MM.1S (cell line): ENCODE data around the gene ARHGEF2.

Source experiments
- DNase-seq: peaks from one replicate; pipeline ENCODE4 v3.0.0-alpha.2; 2015
- H2AFZ ChIP-seq: fragments of 300-600 bp; sonication (generic); 2 replicates; pipeline ENCODE4 v1.6.0; 2016; ENCODE audit warnings: antibody characterized with exemption, low read length
- H3F3A ChIP-seq: fragments of 300-600 bp; sonication (generic); 2 replicates; pipeline ENCODE4 v1.6.1; 2016; ENCODE audit warnings: mild to moderate bottlenecking, antibody characterized with exemption, low read length, moderate library complexity, mixed read lengths; ENCODE audit not compliant: insufficient read depth
- H3K27ac ChIP-seq: fragments of 300-600 bp; sonication (generic); 2 replicates; pipeline ENCODE4 v1.5.1; 2016; ENCODE audit warnings: mild to moderate bottlenecking, low read length
- H3K27me3 ChIP-seq: fragments of 300-600 bp; sonication (generic); replicated peaks from 2 replicates; pipeline ENCODE4 v1.6.0; 2016; ENCODE audit warnings: low read length; ENCODE audit not compliant: insufficient read depth
- H3K36me3 ChIP-seq: fragments of 300-600 bp; sonication (generic); replicated peaks from 2 replicates; pipeline ENCODE4 v1.6.1; 2016; ENCODE audit warnings: mild to moderate bottlenecking, low read length, mixed read lengths; ENCODE audit not compliant: insufficient read depth
- H3K4me1 ChIP-seq: fragments of 300-600 bp; sonication (generic); 2 replicates; pipeline ENCODE4 v1.6.1; 2016; ENCODE audit warnings: low read length, mixed read lengths
- H3K4me2 ChIP-seq: fragments of 300-600 bp; sonication (generic); 2 replicates; pipeline ENCODE4 v1.6.0; 2016; ENCODE audit warnings: low read depth, low read length
- H3K4me3 ChIP-seq: fragments of 300-600 bp; sonication (generic); 2 replicates; pipeline ENCODE4 v1.5.1; 2016; ENCODE audit warnings: low read length, mixed read lengths
- H3K79me2 ChIP-seq: fragments of 300-600 bp; sonication (generic); 2 replicates; pipeline ENCODE4 v1.6.1; 2016; ENCODE audit warnings: mixed run types, low read length, mixed read lengths
- H3K9ac ChIP-seq: fragments of 300-600 bp; sonication (generic); 2 replicates; pipeline ENCODE4 v1.6.1; 2016; ENCODE audit warnings: low read length, mixed read lengths
- H3K9me2 ChIP-seq: fragments of 300-600 bp; sonication (generic); replicated peaks from 2 replicates; pipeline ENCODE4 v1.6.1; 2016; ENCODE audit warnings: mild to moderate bottlenecking, low read length, mixed read lengths; ENCODE audit not compliant: insufficient read depth
- H3K9me3 ChIP-seq: fragments of 300-600 bp; sonication (generic); replicated peaks from 2 replicates; pipeline ENCODE4 v1.6.1; 2016; ENCODE audit warnings: mild to moderate bottlenecking, low read length, mixed read lengths; ENCODE audit not compliant: insufficient read depth
- H4K20me1 ChIP-seq: fragments of 300-600 bp; sonication (generic); 2 replicates; pipeline ENCODE4 v1.6.1; 2016; ENCODE audit warnings: mild to moderate bottlenecking, low read length, moderate library complexity, mixed read lengths; ENCODE audit not compliant: insufficient read depth
- CTCF ChIP-seq: fragments of 300-600 bp; sonication (generic); IDR thresholded peaks from 2 replicates; pipeline ENCODE4 v1.5.1; 2016; ENCODE audit warnings: antibody characterized with exemption, low read length, mixed read lengths
- EZH2 ChIP-seq: fragments of 300-600 bp; sonication (generic); optimal IDR thresholded peaks from 2 replicates; pipeline ENCODE3; 2017; ENCODE audit warnings: low read depth, mild to moderate bottlenecking, antibody characterized with exemption, low read length, mixed read lengths
- EZH2phosphoT487 ChIP-seq: fragments of 300-600 bp; sonication (generic); IDR thresholded peaks from 2 replicates; pipeline ENCODE4 v1.6.1; 2018; ENCODE audit warnings: antibody characterized with exemption, low read length

ARHGEF2 gene

GRCh38 chr1:155983191-155984024, 5.1 kb upstream of the ARHGEF2 start:
- Histone ChIP-seq H3K9ac (peak overlapping the region; percentile 4; the same call in 1 of the 2 replicates), H3K27me3 (no peaks in the 10 kb centered on the region), H3K36me3 (no peaks in the 10 kb centered on the region), H3K4me1 (peaks cover 50% of the 10 kb centered on the region), H4K20me1 (no peaks in the 10 kb centered on the region), H3K4me2 (peak overlapping the region; percentile 43), H3K9me2 (no peaks in the 10 kb centered on the region), H3K4me3 (no peak overlapping the region), H2AFZ (no peak overlapping the region), H3K9me3 (no peaks in the 10 kb centered on the region), H3F3A (peaks cover 35% of the 10 kb centered on the region), H3K79me2 (peaks cover 41% of the 10 kb centered on the region), H3K27ac (peak overlapping the region; percentile 16; the same call in 1 of the 2 replicates)
- TF ChIP-seq EZH2phosphoT487 (no peak), CTCF (peak; percentile 61), EZH2 (no peak)
- peak; percentile 85 for DNase-seq

GRCh38 chr1:155982106-155982505, 3.8 kb upstream of the ARHGEF2 start:
- Histone ChIP-seq H3K4me2 (peak overlapping the region; percentile 94), H3K4me3 (no peak overlapping the region), H3K9ac (peak overlapping the region; percentile 16; the same call in 1 of the 2 replicates)

GRCh38 chr1:155981266-155982088, 3.1 kb upstream of the ARHGEF2 start:
- Histone ChIP-seq H3K27me3 (no peaks in the 10 kb centered on the region), H3K4me2 (peak overlapping the region; percentile 94), H3K9me2 (no peaks in the 10 kb centered on the region), H3K9me3 (no peaks in the 10 kb centered on the region), H2AFZ (no peak overlapping the region), H3K27ac (peak overlapping the region; percentile 93), H3K9ac (peak overlapping the region; percentile 16; the same call in 1 of the 2 replicates), H3K4me3 (peak overlapping the region; percentile 84), H3F3A (peaks cover 53% of the 10 kb centered on the region), H4K20me1 (no peaks in the 10 kb centered on the region; the same call in 1 of the 2 replicates), H3K36me3 (no peaks in the 10 kb centered on the region), H3K4me1 (peaks cover 50% of the 10 kb centered on the region), H3K79me2 (peaks cover 61% of the 10 kb centered on the region)
- peak; percentile 71 for DNase-seq
- TF ChIP-seq EZH2 (no peak), CTCF (no peak), EZH2phosphoT487 (no peak)

More at GRCh38 chr1:155982106-155982505, 3.8 kb upstream of the ARHGEF2 start:
- Histone ChIP-seq H3K9me2 (no peaks in the 10 kb centered on the region), H3K79me2 (peaks cover 54% of the 10 kb centered on the region), H3K27ac (peak overlapping the region; percentile 93; the same call in 1 of the 2 replicates), H3F3A (peaks cover 46% of the 10 kb centered on the region), H3K36me3 (no peaks in the 10 kb centered on the region), H3K27me3 (no peaks in the 10 kb centered on the region), H3K9me3 (no peaks in the 10 kb centered on the region), H2AFZ (no peak overlapping the region), H3K4me1 (peaks cover 50% of the 10 kb centered on the region), H4K20me1 (no peaks in the 10 kb centered on the region)
- DNase-seq: no peak
- TF ChIP-seq CTCF: no peak
- TF ChIP-seq EZH2: no peak
- no peak for TF ChIP-seq EZH2phosphoT487
